HL-60/S4 treated with phorbol 12-myristate 13-acetate at 8.2 ng/mL for 4 days and 3 days (cell line): ENCODE results near the gene ATP2B1.

Source experiments
- in situ Hi-C: fragments of 300-500 bp; cut with MboI; formaldehyde crosslinking; loops from 2 replicates; pipeline ENCODE4 v1.15.0; 2022; ENCODE audit warnings: low sequenced_read_pairs

ATP2B1 gene

DNA sequence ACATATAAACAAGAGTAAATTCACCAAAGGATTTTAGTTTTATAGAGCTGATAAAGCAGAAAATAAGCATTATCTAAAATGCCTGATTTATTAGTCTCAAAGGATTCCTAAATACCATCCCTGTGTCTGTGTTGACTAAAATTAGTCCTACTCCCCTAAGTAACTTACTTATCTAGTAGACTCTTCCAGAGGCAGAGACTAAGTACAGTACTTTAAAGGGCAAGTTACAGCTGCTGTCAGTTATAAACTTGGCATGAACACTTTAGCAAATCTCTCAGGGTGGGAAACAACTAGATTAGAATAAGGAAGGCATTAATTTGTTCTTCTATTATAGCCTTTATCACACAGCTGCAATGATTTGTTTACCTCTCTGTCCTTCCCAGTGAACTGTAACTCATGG, 46.0 kb downstream of the ATP2B1 start:
- in situ Hi-C loops = no loop called here

DNA sequence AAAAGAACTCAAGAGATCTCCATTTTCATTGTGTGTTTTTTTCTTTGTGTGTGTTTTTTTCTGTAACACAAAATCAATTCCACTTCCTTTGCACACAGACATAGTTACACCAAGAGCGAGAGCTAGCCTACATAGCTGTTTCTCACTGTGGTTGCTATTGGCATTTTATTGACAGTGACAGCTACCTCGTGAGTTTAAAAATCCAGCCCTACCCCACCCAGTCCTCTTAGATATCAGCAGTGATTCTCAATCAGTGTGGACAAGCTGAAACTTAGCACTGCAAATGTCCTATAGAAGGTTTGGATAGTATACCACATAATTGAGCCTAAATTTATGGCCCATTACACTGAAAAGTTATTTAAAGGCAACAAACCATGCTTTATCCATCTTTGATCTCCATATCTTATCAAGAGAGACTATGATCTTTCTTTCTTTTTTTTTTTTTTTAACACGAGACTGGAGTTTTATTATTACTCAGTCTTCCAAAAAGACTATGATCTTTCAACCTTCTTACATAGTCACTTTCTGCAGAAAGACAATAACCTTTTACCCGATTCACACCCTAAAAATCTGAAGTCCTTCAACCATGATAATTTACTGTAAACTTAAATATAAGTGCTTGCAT, 46.8 kb downstream of the ATP2B1 start:
- in situ Hi-C loops = no loop called here

DNA sequence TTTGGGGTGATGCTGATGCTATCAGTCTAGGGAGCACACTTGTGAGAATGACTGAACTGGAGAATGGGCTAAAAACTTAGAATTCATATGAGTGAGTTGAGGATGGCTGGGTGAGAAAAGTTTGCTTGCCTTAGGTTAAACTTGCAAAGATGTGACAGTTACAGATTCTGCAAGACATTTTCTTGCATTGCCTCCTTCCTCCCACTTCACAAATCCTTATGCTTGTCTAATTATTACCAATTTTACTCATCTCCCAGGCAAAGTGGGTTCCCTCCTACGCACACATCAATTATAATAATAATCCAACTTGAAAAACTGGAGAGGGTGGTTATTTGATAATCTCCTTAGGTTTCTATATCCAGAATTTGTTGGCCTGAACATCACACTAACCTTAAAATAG, 50.9 kb downstream of the ATP2B1 start:
- in situ Hi-C loops = no loop called here

DNA sequence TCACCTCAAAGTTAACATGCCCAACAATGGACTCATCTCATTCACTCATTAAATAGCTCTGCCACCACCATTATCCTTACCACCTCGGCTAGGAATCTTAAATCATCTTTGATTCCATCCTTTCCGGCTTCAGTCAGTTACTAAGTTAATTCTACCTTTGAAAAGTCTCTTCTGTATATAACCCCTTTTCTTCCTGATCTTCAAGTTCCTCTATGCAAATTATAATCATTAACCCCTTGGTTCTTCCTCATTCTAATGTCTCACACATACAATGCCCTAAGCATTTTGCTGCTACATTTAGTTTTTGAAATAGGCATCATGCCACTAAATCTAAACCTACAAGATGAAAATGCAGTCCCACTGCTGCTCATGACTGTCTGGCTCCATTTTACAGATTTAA, 51.6 kb downstream of the ATP2B1 start:
- in situ Hi-C loops = no loop called here

DNA sequence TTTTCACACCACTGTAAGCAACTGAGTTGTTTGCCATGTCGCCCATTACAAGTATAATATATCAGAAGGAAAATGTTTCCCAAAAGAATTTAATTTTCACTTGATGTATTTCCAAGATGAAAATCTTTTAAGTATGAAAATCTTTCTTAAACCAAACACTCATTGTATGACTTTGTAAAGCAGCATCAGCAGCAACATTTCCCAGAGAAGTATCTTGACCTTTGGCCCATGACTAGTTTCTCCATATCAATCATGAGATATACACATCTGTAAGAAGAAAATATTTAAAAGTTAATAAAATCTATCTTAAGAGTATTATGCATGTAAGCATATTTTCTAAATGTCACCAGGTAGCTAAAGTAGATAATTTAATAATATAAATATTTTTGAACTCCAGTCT, 52.8 kb downstream of the ATP2B1 start:
- in situ Hi-C loops = no loop called here

DNA sequence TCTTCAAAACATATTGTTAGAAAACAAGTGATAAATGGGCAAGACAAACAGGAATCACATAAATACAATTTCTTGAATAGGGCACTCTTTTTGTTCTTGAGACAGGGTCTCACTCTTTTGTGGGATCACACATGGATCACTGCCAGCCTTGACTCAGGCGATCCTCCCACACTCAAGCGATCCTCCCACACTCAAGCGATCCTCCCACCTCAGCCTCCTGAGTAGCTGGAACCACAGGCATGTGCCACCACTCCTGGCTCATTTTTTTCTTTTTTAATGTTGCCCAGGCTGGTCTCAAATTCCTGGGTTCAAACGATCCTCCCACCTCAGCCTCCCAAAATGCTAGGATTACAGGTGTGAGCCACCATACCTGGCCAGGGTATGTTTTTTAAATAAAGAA, 57.4 kb downstream of the ATP2B1 start:
- in situ Hi-C loops = no loop called here

DNA sequence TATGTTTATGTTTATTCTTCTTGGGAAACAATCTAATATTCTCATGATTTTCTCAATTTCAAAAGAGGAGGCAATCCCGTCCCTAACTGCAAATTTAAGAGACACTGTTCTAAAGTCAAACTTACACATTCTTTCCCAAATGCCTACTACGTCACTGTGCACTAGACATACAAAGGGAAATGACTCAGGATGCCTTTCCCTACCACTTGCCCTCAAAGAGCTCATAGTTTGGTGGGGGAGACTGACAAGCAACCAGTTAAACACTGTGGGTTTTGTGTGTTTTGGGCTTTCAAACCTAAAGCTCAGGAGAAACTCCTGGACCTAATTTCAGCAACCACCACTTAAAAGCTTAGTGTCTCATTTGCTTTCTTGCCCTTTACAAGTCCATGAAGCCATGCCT, 58.4 kb downstream of the ATP2B1 start:
- in situ Hi-C loops = no loop called here

DNA sequence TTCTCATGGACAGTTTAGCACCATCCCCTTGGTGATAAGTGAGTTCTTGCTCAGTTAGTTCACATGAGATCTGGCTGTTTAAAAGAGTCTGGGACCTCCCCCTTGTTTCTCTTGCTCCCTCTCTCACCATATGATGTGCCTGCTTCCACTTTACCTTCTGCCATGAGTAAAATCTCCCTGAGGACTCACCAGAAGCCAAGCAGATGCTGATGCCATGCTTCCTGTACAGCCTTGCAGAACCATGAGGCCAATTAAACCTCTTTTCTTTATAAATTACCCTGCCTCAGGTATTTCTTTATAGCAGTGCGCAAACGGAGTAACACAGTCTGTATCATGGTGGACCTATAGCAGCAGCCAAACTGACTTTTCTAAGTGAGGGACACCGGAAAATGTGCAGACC, 58.8 kb downstream of the ATP2B1 start:
- in situ Hi-C loops = no loop called here

DNA sequence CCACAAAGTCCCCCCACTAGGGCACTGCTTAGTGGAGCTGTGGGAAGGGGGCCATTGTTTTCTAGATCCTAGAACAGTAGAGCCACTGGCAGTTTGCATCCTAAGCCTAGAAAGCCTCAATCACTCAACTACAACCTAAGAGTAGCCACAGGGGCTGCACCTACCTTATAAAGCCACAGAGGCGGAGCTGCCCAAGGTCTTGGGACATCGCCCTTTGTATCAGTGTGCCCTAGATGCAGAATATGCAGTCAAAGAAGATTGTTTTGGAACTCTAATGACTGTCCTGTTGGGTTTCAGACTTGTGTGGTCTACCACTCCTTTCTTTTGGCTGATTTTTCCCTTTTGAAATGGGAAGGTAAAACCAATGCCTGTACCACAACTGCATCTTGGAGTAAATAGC, 59.5 kb downstream of the ATP2B1 start:
- in situ Hi-C loops = no loop called here

DNA sequence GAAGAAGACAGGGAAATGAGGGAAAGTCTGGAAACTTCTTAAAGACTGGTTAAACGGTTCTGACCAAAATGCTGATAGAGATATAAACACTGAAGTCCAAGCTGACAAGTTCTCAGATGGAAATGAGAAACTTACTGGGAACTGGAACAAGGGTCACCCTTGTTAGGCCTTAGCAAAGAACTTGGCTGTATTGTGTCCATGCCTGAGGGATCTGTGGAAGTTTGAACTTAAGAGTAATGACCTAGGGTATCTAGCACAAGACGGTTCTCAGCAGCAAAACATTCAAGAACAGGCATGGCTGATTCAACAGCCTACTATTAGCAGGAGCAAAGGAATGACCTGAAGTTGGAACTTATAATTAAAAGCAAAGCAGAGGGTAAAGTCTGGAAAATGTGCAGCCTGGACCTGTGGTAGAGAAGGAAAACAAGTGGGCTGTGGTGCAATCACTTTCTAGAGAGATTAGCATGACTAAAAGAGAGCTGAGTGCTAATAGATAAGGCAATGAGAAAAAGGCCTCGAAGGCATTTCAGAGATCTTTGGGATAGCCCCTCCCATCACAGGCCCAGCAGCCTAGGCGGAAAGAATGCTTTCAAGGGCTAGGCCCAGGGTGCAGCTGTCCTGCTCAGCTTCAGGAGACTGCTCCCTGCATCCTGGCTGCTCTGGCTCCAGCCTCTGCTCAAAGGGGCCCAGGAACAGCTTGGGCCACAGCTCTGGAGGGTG, 60.3 kb downstream of the ATP2B1 start:
- in situ Hi-C loops = no loop called here

DNA sequence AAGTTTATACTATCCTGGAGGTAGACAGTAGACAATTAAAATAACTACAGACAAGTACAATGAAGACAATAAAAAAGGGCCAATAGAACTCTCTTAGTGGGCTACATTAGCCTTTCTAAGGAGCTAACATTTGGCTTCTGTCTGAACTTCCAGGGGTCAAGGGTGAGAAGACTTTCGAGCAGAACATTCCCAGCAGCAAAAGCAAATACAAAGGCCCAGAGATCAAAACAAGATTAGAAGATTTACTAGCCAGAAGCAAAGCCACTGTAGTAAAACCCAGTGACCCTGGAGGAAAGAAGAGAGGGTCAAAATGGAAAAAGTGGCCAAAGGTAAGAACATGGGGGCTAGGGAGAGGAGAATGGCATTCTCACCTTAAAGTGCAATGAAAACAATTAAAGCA, 63.2 kb downstream of the ATP2B1 start:
- in situ Hi-C loops = no loop called here

DNA sequence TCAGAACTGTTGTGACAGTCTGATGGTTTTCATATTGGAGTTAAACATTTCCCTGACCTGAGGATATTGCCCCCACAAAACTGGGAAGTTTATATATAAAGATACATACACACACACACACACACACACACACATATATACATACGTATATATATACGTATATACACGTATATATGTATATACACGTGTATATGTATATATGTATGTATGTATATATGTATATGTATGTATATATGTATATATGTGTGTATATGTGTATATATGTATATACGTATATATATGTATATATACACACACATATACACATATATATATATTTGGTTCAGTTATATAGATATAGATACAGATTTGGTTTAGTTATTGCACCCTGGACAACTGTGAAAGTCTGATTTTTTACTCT, 65.7 kb downstream of the ATP2B1 start:
- in situ Hi-C loops = no loop called here

DNA sequence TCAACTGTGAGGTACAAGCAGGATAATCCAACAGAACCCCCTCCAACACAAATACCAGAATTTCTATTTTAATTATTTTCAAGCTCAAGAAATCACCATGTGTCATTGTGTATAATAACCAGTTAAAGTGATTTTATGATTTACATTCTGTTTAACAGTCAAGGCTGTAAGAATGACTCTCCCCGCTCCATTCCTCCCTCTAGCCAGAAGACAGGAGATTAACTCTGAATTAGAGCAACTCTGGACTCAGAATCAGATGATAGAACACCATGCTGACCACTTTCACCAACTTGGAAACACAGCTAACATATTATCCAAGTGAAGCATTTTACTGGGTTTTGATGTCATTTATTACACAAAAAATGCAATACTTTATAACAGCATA, 71.9 kb downstream of the ATP2B1 start:
- in situ Hi-C loops = no loop called here

DNA sequence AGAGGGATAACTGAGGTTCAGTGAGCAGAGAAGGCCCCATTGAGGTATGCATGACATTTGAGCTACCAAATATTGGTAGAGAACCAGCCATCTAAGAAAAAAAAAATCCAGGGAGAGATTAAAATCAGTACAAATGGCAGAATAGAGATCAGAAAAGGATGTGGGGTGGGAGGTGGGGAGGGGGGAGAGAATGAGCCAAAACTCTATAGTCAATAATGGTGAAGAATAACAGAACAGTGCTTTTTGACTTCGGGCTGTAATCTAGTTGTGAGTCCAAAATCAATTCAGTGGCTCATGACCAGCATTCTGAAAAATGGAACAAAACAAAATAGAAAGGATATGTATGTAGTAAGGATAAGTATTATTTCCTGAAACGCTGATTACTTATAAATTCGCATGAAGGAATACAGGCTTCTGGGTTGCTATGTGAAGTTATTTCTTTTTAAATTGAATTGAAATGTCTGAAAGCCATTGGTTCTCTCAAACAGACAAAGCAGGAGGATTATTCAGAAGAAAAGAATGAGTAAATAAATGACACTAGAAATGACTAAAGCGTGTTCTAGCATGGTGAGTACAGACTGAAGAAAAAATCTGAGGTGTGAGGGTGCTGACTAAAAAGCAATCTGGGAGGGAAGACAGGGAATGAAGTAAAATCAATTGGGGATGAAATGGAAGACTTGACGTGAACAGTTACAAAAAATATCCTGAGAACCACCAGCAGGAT, 72.4 kb downstream of the ATP2B1 start:
- in situ Hi-C loops = no loop called here

DNA sequence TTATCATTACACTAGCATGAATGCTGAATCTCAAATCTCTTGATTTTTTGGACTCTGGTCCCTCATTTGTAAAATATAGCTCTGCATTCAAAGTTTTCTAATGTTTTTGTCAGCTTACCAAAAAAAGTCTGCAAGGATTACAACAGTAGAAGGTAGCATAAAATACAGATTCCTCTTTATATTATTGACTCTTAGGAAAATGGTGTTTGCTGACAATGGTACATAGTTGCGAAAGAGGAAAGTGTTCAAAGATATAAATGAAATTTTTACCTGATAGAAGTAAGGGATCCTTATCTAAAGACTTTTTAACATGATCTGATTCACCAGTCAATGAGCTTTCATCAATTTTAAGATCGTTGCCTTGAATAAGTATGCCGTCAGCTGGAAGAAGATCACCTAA, 74.1 kb downstream of the ATP2B1 start:
- in situ Hi-C loops = no loop called here

DNA sequence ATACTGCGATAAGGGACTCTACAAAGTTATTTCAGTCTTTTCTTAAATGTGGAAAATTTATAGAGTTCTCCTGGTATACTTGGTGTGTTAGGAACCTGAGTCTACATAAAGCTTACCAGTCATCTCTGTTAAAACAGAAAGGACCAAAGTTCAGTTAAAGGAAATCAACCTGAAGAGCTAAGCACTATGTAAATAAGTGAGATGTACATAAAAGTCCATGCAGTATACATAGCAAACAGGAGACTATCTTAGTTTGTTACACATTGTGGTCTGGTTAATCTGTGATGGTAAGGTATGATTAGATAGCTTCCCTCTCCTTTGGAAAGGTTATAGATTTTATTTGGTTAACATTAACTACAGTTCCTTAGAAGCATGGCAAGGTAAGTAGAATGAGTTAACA, 75.9 kb downstream of the ATP2B1 start:
- in situ Hi-C loops = no loop called here

DNA sequence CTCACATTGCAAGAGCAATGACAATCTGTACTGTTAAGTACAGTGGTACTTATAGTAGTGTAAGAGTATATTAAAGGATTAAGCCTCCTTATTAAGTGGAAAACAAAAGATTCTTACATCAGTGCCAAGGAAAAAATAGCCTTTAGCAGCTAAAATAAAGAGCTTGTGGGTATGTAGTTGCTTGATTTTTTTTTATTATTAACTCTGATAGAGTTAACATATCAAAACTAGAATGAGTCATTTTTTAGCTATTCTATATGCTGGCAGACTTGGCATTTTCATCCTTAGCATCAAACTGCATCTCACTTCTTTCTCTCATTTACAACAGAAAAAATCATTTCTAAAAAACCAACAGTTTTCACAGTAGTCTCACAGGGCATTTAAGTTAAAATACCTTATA, 86.5 kb downstream of the ATP2B1 start:
- in situ Hi-C loops = no loop called here

DNA sequence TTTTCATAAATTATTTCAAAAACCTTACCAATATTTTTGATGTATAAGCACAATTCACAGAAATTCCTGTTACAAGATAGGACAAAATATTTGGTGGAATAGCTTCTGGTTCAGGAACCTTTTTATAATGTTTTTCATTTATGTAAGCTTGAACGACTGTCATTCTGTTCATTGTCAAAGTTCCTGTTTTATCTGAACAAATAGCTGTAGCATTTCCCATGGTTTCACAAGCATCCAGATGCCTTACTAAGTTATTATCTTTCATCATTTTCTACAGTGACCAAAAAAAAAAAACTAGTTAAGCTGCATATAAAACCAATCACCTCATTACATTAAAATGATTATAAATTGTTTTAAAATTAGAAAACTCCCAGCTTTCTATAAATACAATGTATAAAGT, 87.1 kb downstream of the ATP2B1 start:
- in situ Hi-C loops = no loop called here

DNA sequence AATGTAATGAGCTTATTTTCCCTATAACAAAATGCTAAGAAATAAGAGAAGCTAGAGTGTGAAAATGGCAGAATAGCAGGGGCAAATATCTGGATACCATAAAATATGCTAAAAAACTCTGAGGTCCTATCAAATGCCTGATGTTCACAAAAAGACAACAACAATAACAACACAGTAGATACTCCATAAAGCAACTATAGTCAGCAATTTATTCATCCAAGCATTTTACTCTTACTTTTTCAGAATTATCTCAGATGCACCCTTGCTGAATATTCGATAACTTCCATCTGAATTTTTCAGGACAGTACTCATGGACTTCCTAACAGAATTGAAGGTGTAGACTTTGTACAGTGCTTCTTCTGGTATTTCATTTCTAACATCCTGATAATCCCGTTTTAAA, 88.9 kb downstream of the ATP2B1 start:
- in situ Hi-C loops = no loop called here

DNA sequence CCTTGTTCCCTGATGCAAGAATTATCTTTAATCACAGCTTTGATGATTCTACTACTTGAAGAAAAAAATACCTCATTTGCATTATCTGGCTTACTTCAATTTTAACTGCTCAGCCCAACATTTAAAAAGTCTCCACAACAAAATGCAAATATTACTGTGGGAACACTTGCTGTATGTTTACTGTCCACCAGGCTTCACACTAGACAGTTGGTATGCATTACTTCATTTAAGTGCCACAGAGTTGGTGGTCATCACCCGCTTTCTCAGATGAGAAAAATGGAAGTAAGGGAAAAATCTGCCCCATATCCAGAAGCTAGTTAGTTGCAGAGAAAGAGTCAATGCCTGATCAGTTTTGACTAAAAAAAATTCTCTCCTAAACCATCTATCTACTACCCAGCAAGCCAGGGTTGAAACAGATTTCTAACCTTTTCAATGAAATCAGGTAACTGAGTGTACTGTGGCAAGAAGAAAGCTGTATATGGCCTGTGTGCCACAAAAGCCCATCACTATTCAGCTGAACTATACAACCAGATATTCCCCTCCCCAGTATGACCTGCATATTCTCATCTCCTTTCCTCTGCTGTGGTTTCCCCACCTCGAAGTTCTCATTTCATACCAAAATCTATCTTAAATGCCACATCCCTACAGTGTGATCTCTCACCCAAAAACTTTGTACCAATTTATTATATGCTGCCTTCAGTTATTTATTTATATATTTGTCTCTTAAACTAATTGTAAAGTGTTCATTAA, 90.3 kb downstream of the ATP2B1 start:
- in situ Hi-C loops = no loop called here

DNA sequence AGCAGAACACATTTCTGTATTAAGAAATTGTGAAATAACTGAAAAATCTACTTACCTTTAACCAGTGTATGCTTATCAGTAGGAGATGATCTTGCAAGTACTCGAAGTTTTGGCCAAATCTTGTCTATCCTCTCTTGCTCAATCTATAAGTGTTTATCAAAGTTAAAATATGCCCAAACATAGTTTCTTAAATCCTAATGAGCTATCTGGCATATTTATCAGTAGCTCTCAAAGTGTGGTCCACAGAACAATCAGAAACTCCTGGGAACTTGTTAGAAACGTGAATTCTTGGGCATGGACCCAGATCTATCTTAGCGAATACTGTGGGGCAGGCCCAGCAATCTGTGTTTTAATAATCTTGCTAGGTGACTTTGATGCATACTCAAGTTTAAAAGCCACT, 98.3 kb downstream of the ATP2B1 start:
- in situ Hi-C loops = no loop called here

DNA sequence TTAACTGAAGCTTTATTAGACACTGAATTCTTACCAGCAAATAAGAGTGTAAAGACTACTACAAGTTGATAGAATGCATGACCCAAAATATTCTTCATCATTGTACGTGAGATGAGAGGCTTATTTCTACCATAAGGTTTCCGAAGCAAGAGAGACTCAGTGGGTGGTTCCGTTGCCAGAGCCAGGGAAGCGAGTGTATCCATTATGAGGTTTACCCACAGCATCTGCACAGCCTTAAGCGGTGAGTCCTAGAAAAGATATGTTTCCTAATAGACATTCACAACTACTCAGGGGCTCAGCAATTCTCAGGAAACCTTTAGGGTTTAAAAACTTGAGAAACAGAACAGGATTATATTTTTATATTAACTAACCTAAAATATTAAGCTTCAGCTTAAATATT, 105.0 kb downstream of the ATP2B1 start:
- in situ Hi-C loops = no loop called here
